Memory B cell (primary cell): ENCODE measurements around the gene ABCC2.
A peak's percentile ranks its signal among the peaks of the same experiment; 100 is the strongest.
"Not testable (repeated sequence)": the region's sequence is repeated elsewhere in the genome, so short reads cannot be mapped to it uniquely, and the experiment has no call there.

Experiments used
- ATAC-seq: fragments of 150-1000 bp; cut with Tn5 transposase; 2 replicates; pipeline ENCODE4 v1.10.0; 2021; ENCODE audit warnings: low read depth, mild to moderate bottlenecking, moderate library complexity
- DNase-seq, 2 donors: peaks; one replicate each; pipeline ENCODE4 v3.0.0; 2022; ENCODE audit warnings: low spot score in 2 of 2
- H3K27ac Mint-ChIP-seq: one replicate; pipeline ENCODE4 v1.8.0; 2022; ENCODE audit warnings: mild to moderate bottlenecking, moderate library complexity, mixed read lengths
- H3K27me3 Mint-ChIP-seq: one replicate; pipeline ENCODE4 v1.8.0; 2022; ENCODE audit warnings: mixed read lengths
- H3K36me3 Mint-ChIP-seq: one replicate; pipeline ENCODE4 v1.8.0; 2022; ENCODE audit warnings: mild to moderate bottlenecking, mixed read lengths
- H3K4me1 Mint-ChIP-seq: one replicate; pipeline ENCODE4 v1.8.0; 2022; ENCODE audit warnings: mixed read lengths
- H3K4me3 Mint-ChIP-seq: one replicate; pipeline ENCODE4 v1.8.0; 2022; ENCODE audit warnings: mild to moderate bottlenecking, moderate library complexity, mixed read lengths
- H3K9me3 Mint-ChIP-seq: one replicate; pipeline ENCODE4 v1.8.0; 2022; ENCODE audit warnings: mixed read lengths

Gene ABCC2

GRCh38 chr10:99782447-99783286 is at the start of gene ABCC2:
TSS of gene ABCC2 (plus strand) at chr10:99782640. CDS start at chr10:99782845, 205 bp downstream.
- no peak for ATAC-seq
- no peak within 1 kb of the TSS for H3K4me3 Mint-ChIP-seq
- H3K4me1 Mint-ChIP-seq: peaks cover 2% of the 10 kb centered on the region
- DNase-seq: no peak
- H3K36me3 Mint-ChIP-seq: peaks cover 7% of the 10 kb centered on the region
- H3K27me3 Mint-ChIP-seq: no peaks in the 10 kb centered on the region
- no peak within 1 kb of the TSS for H3K27ac Mint-ChIP-seq
- H3K9me3 Mint-ChIP-seq: peaks cover 3% of the 10 kb centered on the region

- no peak for ATAC-seq
- Mint-ChIP-seq H3K4me1 (peaks cover 16% of the 10 kb centered on the region), H3K27me3 (no peaks in the 10 kb centered on the region), H3K9me3 (no peaks in the 10 kb centered on the region), H3K27ac (no peak overlapping the region), H3K36me3 (peaks cover 19% of the 10 kb centered on the region), H3K4me3 (no peak overlapping the region)
- DNase-seq: no peak
Observed at GRCh38 chr10:99733366-99733765, 49.1 kb upstream of the ABCC2 start.

GRCh38 chr10:99734111-99734510 is 48.3 kb upstream of the ABCC2 start:
- not testable (repeated sequence) for H3K27me3 Mint-ChIP-seq, H3K27ac Mint-ChIP-seq, DNase-seq, H3K9me3 Mint-ChIP-seq, ATAC-seq, H3K4me3 Mint-ChIP-seq
- Mint-ChIP-seq H3K4me1 (peaks cover 15% of the 10 kb centered on the region), H3K36me3 (peaks cover 20% of the 10 kb centered on the region)

- ATAC-seq (no peak), DNase-seq (no peak)
- Mint-ChIP-seq H3K27me3 (no peaks in the 10 kb centered on the region), H3K36me3 (peaks cover 58% of the 10 kb centered on the region), H3K27ac (no peak overlapping the region), H3K4me3 (no peak overlapping the region), H3K9me3 (peaks cover 10% of the 10 kb centered on the region), H3K4me1 (peaks cover 4% of the 10 kb centered on the region)
Observed at GRCh38 chr10:99740260-99740659, 42.2 kb upstream of the ABCC2 start.

GRCh38 chr10:99740933-99741559 is 41.4 kb upstream of the ABCC2 start:
- Mint-ChIP-seq H3K4me1 (peaks cover 3% of the 10 kb centered on the region), H3K27ac (no peak overlapping the region), H3K4me3 (no peak overlapping the region), H3K27me3 (no peaks in the 10 kb centered on the region), H3K36me3 (peaks cover 58% of the 10 kb centered on the region), H3K9me3 (peaks cover 10% of the 10 kb centered on the region)
- ATAC-seq (no peak), DNase-seq (no peak)

GRCh38 chr10:99742254-99742653 is 40.2 kb upstream of the ABCC2 start:
- DNase-seq: no peak
- Mint-ChIP-seq H3K4me1 (peaks cover 3% of the 10 kb centered on the region), H3K27ac (no peak overlapping the region), H3K4me3 (no peak overlapping the region), H3K9me3 (peaks cover 10% of the 10 kb centered on the region), H3K36me3 (peaks cover 55% of the 10 kb centered on the region), H3K27me3 (no peaks in the 10 kb centered on the region)
- ATAC-seq: no peak

- Mint-ChIP-seq H3K4me1 (peaks cover 3% of the 10 kb centered on the region), H3K27me3 (no peaks in the 10 kb centered on the region), H3K4me3 (no peak overlapping the region), H3K9me3 (peaks cover 10% of the 10 kb centered on the region), H3K27ac (no peak overlapping the region), H3K36me3 (peaks cover 51% of the 10 kb centered on the region)
- ATAC-seq: no peak
- DNase-seq: no peak
Observed at GRCh38 chr10:99742701-99743100, 39.7 kb upstream of the ABCC2 start.

GRCh38 chr10:99743841-99744240 is 38.6 kb upstream of the ABCC2 start:
- Mint-ChIP-seq H3K27me3 (no peaks in the 10 kb centered on the region), H3K4me1 (peaks cover 4% of the 10 kb centered on the region), H3K9me3 (peaks cover 10% of the 10 kb centered on the region), H3K27ac (peak overlapping the region; percentile 42), H3K36me3 (peaks cover 54% of the 10 kb centered on the region), H3K4me3 (no peak overlapping the region)
- ATAC-seq: no peak
- DNase-seq: no peak

- not testable (repeated sequence) for DNase-seq, H3K27ac Mint-ChIP-seq, H3K4me1 Mint-ChIP-seq, H3K9me3 Mint-ChIP-seq, H3K27me3 Mint-ChIP-seq, ATAC-seq, H3K4me3 Mint-ChIP-seq
- peaks cover 52% of the 10 kb centered on the region for H3K36me3 Mint-ChIP-seq
Observed at GRCh38 chr10:99746166-99746565, 36.3 kb upstream of the ABCC2 start.

GRCh38 chr10:99748823-99749451 is 33.5 kb upstream of the ABCC2 start:
- H3K36me3 Mint-ChIP-seq: peaks cover 38% of the 10 kb centered on the region
- no peak overlapping the region for H3K4me3 Mint-ChIP-seq
- H3K27ac Mint-ChIP-seq: no peak overlapping the region
- DNase-seq (no peak), ATAC-seq (no peak)
- no peaks in the 10 kb centered on the region for H3K9me3 Mint-ChIP-seq
- H3K4me1 Mint-ChIP-seq: peaks cover 2% of the 10 kb centered on the region
- H3K27me3 Mint-ChIP-seq: no peaks in the 10 kb centered on the region

GRCh38 chr10:99750641-99751040 is 31.8 kb upstream of the ABCC2 start:
- Mint-ChIP-seq H3K4me1 (peaks cover 2% of the 10 kb centered on the region), H3K4me3 (no peak overlapping the region), H3K36me3 (peaks cover 37% of the 10 kb centered on the region), H3K27ac (no peak overlapping the region), H3K9me3 (no peaks in the 10 kb centered on the region), H3K27me3 (no peaks in the 10 kb centered on the region)
- ATAC-seq (no peak), DNase-seq (no peak)

- Mint-ChIP-seq H3K36me3 (peaks cover 51% of the 10 kb centered on the region), H3K4me3 (no peak overlapping the region), H3K4me1 (no peaks in the 10 kb centered on the region), H3K27ac (no peak overlapping the region), H3K27me3 (no peaks in the 10 kb centered on the region), H3K9me3 (no peaks in the 10 kb centered on the region)
- no peak for ATAC-seq
- no peak for DNase-seq
Observed at GRCh38 chr10:99754670-99755069, 27.8 kb upstream of the ABCC2 start.

GRCh38 chr10:99756159-99756558 is 26.3 kb upstream of the ABCC2 start:
- no peak for DNase-seq
- no peak overlapping the region for H3K4me3 Mint-ChIP-seq
- H3K9me3 Mint-ChIP-seq: no peaks in the 10 kb centered on the region
- no peaks in the 10 kb centered on the region for H3K4me1 Mint-ChIP-seq
- ATAC-seq: no peak
- H3K27ac Mint-ChIP-seq: no peak overlapping the region
- no peaks in the 10 kb centered on the region for H3K27me3 Mint-ChIP-seq
- peaks cover 50% of the 10 kb centered on the region for H3K36me3 Mint-ChIP-seq

- peaks cover 54% of the 10 kb centered on the region for H3K36me3 Mint-ChIP-seq
Observed at GRCh38 chr10:99758211-99758891, 24.1 kb upstream of the ABCC2 start.

More at GRCh38 chr10:99758211-99758891, 24.1 kb upstream of the ABCC2 start:
- H3K27me3 Mint-ChIP-seq: no peaks in the 10 kb centered on the region
- H3K27ac Mint-ChIP-seq: no peak overlapping the region
- no peak for ATAC-seq
- H3K9me3 Mint-ChIP-seq: no peaks in the 10 kb centered on the region
- no peak for DNase-seq
- no peaks in the 10 kb centered on the region for H3K4me1 Mint-ChIP-seq
- no peak overlapping the region for H3K4me3 Mint-ChIP-seq
